22Rv1 (cell line): ENCODE results near the gene AR.

Experiments used
- H3K27ac ChIP-seq: fragments of 450-650 bp; 2 replicates; pipeline ENCODE4 v1.5.1; 2017
- ZFX ChIP-seq: fragments of 450-650 bp; IDR thresholded peaks from 2 replicates; pipeline ENCODE4 v1.6.1; 2017; ENCODE audit warnings: antibody characterized with exemption, borderline replicate concordance
- TF ChIP-seq, protein P1 (sequence below): fragments of 450-650 bp; IDR thresholded peaks from 2 replicates; pipeline ENCODE4 v1.5.1; 2017; ENCODE audit warnings: mild to moderate bottlenecking

AR gene

DNA sequence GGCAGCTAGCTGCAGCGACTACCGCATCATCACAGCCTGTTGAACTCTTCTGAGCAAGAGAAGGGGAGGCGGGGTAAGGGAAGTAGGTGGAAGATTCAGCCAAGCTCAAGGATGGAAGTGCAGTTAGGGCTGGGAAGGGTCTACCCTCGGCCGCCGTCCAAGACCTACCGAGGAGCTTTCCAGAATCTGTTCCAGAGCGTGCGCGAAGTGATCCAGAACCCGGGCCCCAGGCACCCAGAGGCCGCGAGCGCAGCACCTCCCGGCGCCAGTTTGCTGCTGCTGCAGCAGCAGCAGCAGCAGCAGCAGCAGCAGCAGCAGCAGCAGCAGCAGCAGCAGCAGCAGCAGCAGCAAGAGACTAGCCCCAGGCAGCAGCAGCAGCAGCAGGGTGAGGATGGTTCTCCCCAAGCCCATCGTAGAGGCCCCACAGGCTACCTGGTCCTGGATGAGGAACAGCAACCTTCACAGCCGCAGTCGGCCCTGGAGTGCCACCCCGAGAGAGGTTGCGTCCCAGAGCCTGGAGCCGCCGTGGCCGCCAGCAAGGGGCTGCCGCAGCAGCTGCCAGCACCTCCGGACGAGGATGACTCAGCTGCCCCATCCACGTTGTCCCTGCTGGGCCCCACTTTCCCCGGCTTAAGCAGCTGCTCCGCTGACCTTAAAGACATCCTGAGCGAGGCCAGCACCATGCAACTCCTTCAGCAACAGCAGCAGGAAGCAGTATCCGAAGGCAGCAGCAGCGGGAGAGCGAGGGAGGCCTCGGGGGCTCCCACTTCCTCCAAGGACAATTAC, 1.4 kb downstream of the AR start:
- peak overlapping the region; percentile 98 for H3K27ac ChIP-seq
- TF ChIP-seq, protein P1, sequence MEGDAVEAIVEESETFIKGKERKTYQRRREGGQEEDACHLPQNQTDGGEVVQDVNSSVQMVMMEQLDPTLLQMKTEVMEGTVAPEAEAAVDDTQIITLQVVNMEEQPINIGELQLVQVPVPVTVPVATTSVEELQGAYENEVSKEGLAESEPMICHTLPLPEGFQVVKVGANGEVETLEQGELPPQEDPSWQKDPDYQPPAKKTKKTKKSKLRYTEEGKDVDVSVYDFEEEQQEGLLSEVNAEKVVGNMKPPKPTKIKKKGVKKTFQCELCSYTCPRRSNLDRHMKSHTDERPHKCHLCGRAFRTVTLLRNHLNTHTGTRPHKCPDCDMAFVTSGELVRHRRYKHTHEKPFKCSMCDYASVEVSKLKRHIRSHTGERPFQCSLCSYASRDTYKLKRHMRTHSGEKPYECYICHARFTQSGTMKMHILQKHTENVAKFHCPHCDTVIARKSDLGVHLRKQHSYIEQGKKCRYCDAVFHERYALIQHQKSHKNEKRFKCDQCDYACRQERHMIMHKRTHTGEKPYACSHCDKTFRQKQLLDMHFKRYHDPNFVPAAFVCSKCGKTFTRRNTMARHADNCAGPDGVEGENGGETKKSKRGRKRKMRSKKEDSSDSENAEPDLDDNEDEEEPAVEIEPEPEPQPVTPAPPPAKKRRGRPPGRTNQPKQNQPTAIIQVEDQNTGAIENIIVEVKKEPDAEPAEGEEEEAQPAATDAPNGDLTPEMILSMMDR = no peak
- TF ChIP-seq ZFX = no peak

DNA sequence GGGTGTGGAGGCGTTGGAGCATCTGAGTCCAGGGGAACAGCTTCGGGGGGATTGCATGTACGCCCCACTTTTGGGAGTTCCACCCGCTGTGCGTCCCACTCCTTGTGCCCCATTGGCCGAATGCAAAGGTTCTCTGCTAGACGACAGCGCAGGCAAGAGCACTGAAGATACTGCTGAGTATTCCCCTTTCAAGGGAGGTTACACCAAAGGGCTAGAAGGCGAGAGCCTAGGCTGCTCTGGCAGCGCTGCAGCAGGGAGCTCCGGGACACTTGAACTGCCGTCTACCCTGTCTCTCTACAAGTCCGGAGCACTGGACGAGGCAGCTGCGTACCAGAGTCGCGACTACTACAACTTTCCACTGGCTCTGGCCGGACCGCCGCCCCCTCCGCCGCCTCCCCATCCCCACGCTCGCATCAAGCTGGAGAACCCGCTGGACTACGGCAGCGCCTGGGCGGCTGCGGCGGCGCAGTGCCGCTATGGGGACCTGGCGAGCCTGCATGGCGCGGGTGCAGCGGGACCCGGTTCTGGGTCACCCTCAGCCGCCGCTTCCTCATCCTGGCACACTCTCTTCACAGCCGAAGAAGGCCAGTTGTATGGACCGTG, 2.2 kb downstream of the AR start:
- TF ChIP-seq, protein P1 = no peak
- TF ChIP-seq ZFX = no peak
- H3K27ac ChIP-seq = peak overlapping the region; percentile 98

DNA sequence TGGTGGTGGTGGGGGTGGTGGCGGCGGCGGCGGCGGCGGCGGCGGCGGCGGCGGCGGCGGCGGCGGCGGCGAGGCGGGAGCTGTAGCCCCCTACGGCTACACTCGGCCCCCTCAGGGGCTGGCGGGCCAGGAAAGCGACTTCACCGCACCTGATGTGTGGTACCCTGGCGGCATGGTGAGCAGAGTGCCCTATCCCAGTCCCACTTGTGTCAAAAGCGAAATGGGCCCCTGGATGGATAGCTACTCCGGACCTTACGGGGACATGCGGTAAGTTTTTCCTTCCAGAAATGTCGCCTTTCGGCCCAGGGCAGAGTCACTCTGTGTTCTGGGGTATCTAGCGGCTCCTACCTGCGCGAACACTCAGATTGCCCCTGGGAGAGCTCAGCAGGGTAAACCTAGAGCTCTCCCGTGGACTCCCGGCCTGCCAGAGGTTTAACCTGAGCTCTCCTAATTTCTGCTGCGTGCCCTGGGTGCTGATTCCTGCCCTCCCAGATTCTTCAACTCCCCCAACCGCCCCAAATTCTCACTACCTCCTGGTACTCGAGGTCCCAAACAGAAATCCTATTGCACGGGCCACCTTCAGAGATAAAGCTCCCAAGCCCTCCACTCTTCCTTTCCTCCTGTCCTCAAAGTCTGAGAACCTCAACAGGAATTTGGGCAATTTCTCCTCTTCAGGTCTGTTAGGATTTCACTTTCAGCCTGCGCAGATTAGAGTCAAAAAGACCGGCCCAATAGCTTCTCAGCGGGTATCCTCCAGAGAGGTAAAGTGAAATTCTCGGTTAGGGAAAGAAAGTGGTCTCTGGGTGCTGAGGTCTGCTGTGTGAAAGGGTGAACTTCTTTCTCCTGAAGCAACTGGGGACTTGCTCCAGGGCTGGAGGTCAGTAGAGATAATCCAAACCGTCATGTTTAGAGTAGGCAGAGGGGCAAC, 2.9 kb downstream of the AR start:
- TF ChIP-seq, protein P1 = no peak
- no peak for TF ChIP-seq ZFX
- H3K27ac ChIP-seq = peak overlapping the region; percentile 98

DNA sequence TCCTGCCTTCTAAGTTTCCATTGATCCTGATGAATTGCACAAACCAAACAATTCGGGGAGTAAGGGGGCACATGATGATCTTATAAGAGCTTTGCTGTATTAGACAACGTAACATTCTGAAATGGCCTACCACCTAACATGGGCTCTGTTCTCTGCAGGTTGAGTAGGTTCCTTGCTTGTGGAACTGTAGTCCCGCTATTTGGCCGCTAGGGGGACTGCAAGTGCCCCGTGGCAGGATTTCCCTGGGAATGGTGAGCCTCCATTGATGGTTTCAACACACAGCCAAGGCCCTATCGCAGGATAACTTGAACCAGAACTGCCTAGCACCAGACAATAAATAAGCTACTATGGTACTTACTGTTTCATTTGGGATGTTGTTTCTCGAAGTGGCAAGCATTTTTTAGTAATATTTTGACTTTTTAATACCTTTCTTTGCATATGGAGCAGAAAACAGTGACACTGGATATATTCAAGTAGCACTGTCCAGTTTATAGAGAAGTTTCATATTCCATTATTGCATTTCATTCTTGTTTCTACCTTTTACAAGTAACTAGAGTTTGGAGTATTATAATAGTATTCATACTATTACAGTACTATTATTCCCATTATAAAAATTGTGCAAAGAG, 11.9 kb downstream of the AR start:
- no peak for TF ChIP-seq ZFX
- TF ChIP-seq, protein P1 = peak; percentile 79
- peak overlapping the region; percentile 98 for H3K27ac ChIP-seq

DNA sequence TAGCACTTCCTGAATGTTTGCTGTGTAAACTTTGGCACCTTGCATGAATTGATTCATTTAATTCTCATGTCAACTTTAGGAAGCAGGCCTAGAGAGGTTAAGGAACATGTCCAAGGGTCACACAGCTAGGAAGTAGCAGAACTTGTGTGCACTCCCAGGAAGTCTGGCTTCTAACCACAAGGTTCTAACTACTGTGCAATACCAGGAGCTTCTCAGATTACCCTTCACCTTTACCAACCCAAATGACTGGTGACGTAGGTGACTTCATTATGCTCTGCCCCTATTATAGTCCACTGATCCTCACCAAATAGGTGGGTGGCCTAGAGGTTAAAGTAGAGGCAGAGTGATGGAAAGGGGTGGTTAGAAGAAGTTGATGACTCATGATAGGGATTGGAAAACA, 14.4 kb downstream of the AR start:
- no peak for TF ChIP-seq ZFX
- TF ChIP-seq, protein P1 = no peak

DNA sequence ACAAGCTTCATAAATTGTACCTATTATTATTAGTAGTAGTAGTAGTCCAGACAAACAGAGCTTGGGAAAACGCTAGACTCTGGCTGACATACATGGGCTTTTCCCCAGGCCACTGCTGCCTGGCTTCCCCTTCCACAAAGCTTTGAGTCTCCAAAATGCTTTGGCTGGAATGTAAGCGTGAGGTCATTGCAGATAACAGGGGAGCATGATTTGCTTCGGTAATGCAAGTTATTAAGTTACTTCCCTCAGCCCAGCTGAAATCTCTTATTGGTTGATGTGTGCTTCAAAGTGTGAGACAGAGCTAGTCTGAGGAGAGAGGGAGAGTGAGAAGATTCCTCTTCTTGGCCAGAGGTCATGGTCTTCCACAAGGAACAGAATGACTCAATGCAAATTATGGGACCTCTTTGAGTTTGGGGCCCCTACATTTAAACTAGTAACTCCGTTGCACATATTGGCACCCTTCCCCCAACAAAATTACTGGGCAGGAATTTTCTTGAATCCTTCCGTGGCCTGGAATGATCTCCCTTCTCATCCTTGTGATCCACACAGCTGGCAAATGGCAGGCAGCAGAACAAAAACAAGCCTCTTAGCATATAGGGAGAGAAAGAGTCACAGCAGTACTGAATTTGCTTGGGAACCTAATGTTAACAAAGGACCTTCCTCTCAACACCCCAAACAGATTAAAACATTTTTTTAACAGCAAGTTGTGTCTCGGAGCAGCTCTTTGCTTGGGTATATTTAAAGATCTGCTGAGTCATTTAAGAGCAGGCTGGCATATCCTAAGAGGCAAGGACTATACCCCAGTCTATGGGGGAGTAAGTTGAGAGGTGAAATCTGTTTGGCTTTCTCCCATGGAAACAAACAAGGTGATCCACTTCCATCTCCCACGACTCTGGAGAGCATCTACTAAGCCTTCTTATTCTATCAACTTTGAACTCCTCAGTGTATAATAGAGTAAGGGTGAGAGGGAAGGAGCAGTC, 19.9 kb downstream of the AR start:
- no peak for TF ChIP-seq ZFX
- TF ChIP-seq, protein P1 = no peak
- H3K27ac ChIP-seq = peak overlapping the region; percentile 98

More for the DNA sequence above, 14.4 kb downstream of the AR start:
- peak overlapping the region; percentile 98 for H3K27ac ChIP-seq
